KOPT-K1 (cell line): Measurements from ENCODE around the gene PRKAG2.

Experiments used
- H3K27ac ChIP-seq: fragments of 200-600 bp; sonication (generic); 2 replicates; pipeline ENCODE4 v1.5.1; 2016; ENCODE audit warnings: antibody characterized with exemption, mild to moderate bottlenecking, low read depth, low read length; ENCODE audit not compliant: poor library complexity, severe bottlenecking
- H3K36me3 ChIP-seq: fragments of 200-600 bp; sonication (generic); 2 replicates; pipeline ENCODE4 v1.5.1; 2017; ENCODE audit warnings: antibody characterized with exemption, mild to moderate bottlenecking, low read length, moderate library complexity; ENCODE audit not compliant: insufficient read depth
- H3K9me3 ChIP-seq: fragments of 200-600 bp; sonication (generic); 2 replicates; pipeline ENCODE4 v1.5.1; 2017; ENCODE audit warnings: antibody characterized with exemption, low read length, mild to moderate bottlenecking; ENCODE audit not compliant: insufficient read depth, poor library complexity, severe bottlenecking

Gene PRKAG2

GRCh38 chr7:151895008-151895630 lies 18.2 kb upstream of the PRKAG2 start:
- Histone ChIP-seq H3K27ac (no peak overlapping the region), H3K9me3 (no peaks in the 10 kb centered on the region), H3K36me3 (no peaks in the 10 kb centered on the region)

GRCh38 chr7:151894111-151895007 lies 17.4 kb upstream of the PRKAG2 start:
- no peaks in the 10 kb centered on the region for H3K9me3 ChIP-seq

GRCh38 chr7:151893405-151893923 lies 16.5 kb upstream of the PRKAG2 start:
- H3K9me3 ChIP-seq, result no peaks in the 10 kb centered on the region
- no peak overlapping the region for H3K27ac ChIP-seq
- H3K36me3 ChIP-seq, result no peaks in the 10 kb centered on the region

More at GRCh38 chr7:151894111-151895007, 17.4 kb upstream of the PRKAG2 start:
- H3K36me3 ChIP-seq, result no peaks in the 10 kb centered on the region
- no peak overlapping the region for H3K27ac ChIP-seq

- no peaks in the 10 kb centered on the region for H3K9me3 ChIP-seq
- H3K36me3 ChIP-seq, result no peaks in the 10 kb centered on the region
- H3K27ac ChIP-seq, result no peak overlapping the region
Measured at GRCh38 chr7:151891753-151892152, 14.8 kb upstream of the PRKAG2 start.

- no peak overlapping the region for H3K27ac ChIP-seq
- no peaks in the 10 kb centered on the region for H3K9me3 ChIP-seq
- no peaks in the 10 kb centered on the region for H3K36me3 ChIP-seq
Measured at GRCh38 chr7:151891182-151891581, 14.3 kb upstream of the PRKAG2 start.

GRCh38 chr7:151890355-151891004 lies 13.6 kb upstream of the PRKAG2 start:
- H3K27ac ChIP-seq, result no peak overlapping the region
- no peaks in the 10 kb centered on the region for H3K36me3 ChIP-seq

GRCh38 chr7:151889406-151890354 lies 12.8 kb upstream of the PRKAG2 start:
- Histone ChIP-seq H3K36me3 (no peaks in the 10 kb centered on the region), H3K27ac (no peak overlapping the region), H3K9me3 (no peaks in the 10 kb centered on the region)

More at GRCh38 chr7:151890355-151891004, 13.6 kb upstream of the PRKAG2 start:
- no peaks in the 10 kb centered on the region for H3K9me3 ChIP-seq

GRCh38 chr7:151888079-151889067 lies 11.5 kb upstream of the PRKAG2 start:
- Histone ChIP-seq H3K27ac (no peak overlapping the region), H3K36me3 (no peaks in the 10 kb centered on the region), H3K9me3 (no peaks in the 10 kb centered on the region)

- H3K9me3 ChIP-seq, result no peaks in the 10 kb centered on the region
- no peak overlapping the region for H3K27ac ChIP-seq
Measured at GRCh38 chr7:151886783-151887182, 9.9 kb upstream of the PRKAG2 start.

GRCh38 chr7:151885202-151885580 lies 8.3 kb upstream of the PRKAG2 start:
- Histone ChIP-seq H3K9me3 (no peaks in the 10 kb centered on the region), H3K27ac (no peak overlapping the region), H3K36me3 (no peaks in the 10 kb centered on the region)

More at GRCh38 chr7:151886783-151887182, 9.9 kb upstream of the PRKAG2 start:
- no peaks in the 10 kb centered on the region for H3K36me3 ChIP-seq

GRCh38 chr7:151884312-151885201 lies 7.6 kb upstream of the PRKAG2 start:
- Histone ChIP-seq H3K9me3 (no peaks in the 10 kb centered on the region), H3K36me3 (no peaks in the 10 kb centered on the region), H3K27ac (no peak overlapping the region)

GRCh38 chr7:151883857-151884256 lies 6.9 kb upstream of the PRKAG2 start:
- Histone ChIP-seq H3K9me3 (no peaks in the 10 kb centered on the region), H3K27ac (no peak overlapping the region), H3K36me3 (no peaks in the 10 kb centered on the region)

GRCh38 chr7:151882734-151883133 lies 5.8 kb upstream of the PRKAG2 start:
- H3K36me3 ChIP-seq, result no peaks in the 10 kb centered on the region
- no peaks in the 10 kb centered on the region for H3K9me3 ChIP-seq
- H3K27ac ChIP-seq, result no peak overlapping the region
